H1 (cell line): ENCODE results near the gene SMYD3.

ENCODE experiments used
- CBX8 ChIP-seq: fragments of 300-800, 300-1000 bp; sonication (generic); IDR thresholded peaks from 2 replicates; pipeline ENCODE4 v1.7.1; 2016; ENCODE audit warnings: low read depth, low read length, borderline replicate concordance
- CEBPB ChIP-seq: IDR thresholded peaks from 2 replicates; pipeline ENCODE4 v1.6.1; 2012; ENCODE audit warnings: low read depth, low read length
- CTCF ChIP-seq, 3 experiments: IDR thresholded peaks; 1 replicate in 2 of 3; 2 replicates in 1 of 3; pipeline versions ENCODE4 v1.5.1 to v1.6.1; 2011; ENCODE audit warnings: low read length in 3 of 3, mild to moderate bottlenecking in 3 of 3, inconsistent platforms in 2 of 3, low read depth in 1 of 3, moderate library complexity in 1 of 3; ENCODE audit not compliant: insufficient read depth in 1 of 3; ENCODE audit errors: control extremely low read depth in 1 of 3
- EZH2 ChIP-seq: fragments of 200-600 bp; sonication (generic); IDR thresholded peaks from 2 replicates; pipeline ENCODE4 v1.7.1; 2012; ENCODE audit warnings: low read depth, mild to moderate bottlenecking, moderate library complexity, low read length, inconsistent platforms; ENCODE audit not compliant: severe bottlenecking
- GABPA ChIP-seq: IDR thresholded peaks from 2 replicates; pipeline ENCODE4 v1.6.1; 2011; ENCODE audit warnings: mild to moderate bottlenecking, low read length, moderate library complexity, borderline replicate concordance; ENCODE audit not compliant: insufficient read depth
- GTF2F1 ChIP-seq: IDR thresholded peaks from 2 replicates; pipeline ENCODE4 v1.6.1; 2012; ENCODE audit warnings: low read depth, low read length, improper control_type of control experiment, borderline replicate concordance
- KDM1A ChIP-seq: fragments of 200-600, 300-600 bp; sonication (generic); IDR thresholded peaks from 2 replicates; pipeline ENCODE4 v1.7.1; 2016; ENCODE audit warnings: mild to moderate bottlenecking, low read length, borderline replicate concordance
- POLR2A ChIP-seq, 2 experiments: IDR thresholded peaks; 1 replicate in 1 of 2; 2 replicates in 1 of 2; pipeline ENCODE4 v1.6.1; 2011; ENCODE audit warnings: low read depth in 2 of 2, low read length in 2 of 2, mild to moderate bottlenecking in 2 of 2; ENCODE audit errors: control extremely low read depth in 1 of 2
- RBBP5 ChIP-seq: IDR thresholded peaks from 2 replicates; pipeline ENCODE4 v1.7.1; 2012; ENCODE audit warnings: low read depth, mild to moderate bottlenecking, inconsistent platforms, low read length, moderate library complexity, borderline replicate concordance
- SIN3A ChIP-seq, 2 experiments: IDR thresholded peaks in 1 of 2; conservative IDR thresholded peaks in 1 of 2; 2 replicates each; pipeline ENCODE4 v1.6.1; 2011 to 2012; ENCODE audit warnings: low read length in 2 of 2, improper control_type of control experiment in 1 of 2, low read depth in 1 of 2, mild to moderate bottlenecking in 1 of 2
- TF ChIP-seq, protein P1 (sequence below): IDR thresholded peaks from 2 replicates; pipeline ENCODE4 v1.6.1; 2011; ENCODE audit warnings: low read depth, mild to moderate bottlenecking, low read length; ENCODE audit not compliant: insufficient read depth

DNA sequence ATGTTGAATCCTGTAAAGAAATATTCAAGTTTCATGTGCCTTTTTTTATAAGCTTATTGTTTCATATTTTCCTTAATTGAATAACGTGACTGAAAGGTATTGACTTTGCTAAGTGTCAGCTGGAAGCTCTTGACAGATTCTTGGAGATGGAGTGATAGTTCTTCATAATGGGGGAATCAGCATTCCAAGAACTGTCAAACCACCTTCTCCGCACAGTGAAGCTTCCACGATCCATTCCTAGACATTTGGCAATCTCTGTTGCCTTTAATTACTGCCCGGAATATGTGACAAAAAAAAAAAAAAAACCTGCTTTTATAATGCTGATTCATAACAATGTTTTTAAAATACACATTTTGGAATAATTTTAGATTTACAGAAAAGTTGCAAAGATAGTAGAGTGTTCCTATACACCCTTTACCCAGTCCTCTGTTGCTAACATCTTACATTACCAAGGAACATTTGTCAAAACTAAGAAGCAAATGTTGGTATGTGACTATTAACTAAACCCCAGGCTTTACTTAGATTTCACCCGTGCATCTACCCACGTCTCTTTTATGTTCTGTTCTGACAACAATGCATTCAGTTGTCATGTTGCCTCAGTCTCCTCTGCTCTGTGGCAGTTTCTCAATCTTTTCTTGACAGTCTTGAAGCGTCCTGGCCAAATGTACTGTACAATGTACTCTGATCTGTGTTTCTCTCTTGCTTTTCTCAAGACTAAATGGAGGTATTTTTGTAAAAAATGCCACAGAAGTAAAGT lies 674.1 kb downstream of the SMYD3 start:
- TF ChIP-seq, protein P1, sequence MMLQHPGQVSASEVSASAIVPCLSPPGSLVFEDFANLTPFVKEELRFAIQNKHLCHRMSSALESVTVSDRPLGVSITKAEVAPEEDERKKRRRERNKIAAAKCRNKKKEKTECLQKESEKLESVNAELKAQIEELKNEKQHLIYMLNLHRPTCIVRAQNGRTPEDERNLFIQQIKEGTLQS: no peak
- TF ChIP-seq CTCF (IDR thresholded peaks at IDR 0.05; ENCODE audit: control extremely low read depth in 1 of 3, insufficient read depth in 1 of 3, low read depth in 1 of 3, low read length in 3 of 3) (no peak), EZH2 (no peak), CBX8 (no peak), POLR2A (IDR thresholded peaks at IDR 0.05; ENCODE audit: control extremely low read depth in 1 of 2, low read depth in 2 of 2, low read length in 2 of 2) (no peak), GTF2F1 (no peak), RBBP5 (no peak), SIN3A (conservative IDR thresholded peaks at IDR 0.05 in 1 of 2, IDR thresholded peaks at IDR 0.05 in 1 of 2; ENCODE audit: low read depth in 1 of 2, low read length in 2 of 2) (no peak), CEBPB (no peak), GABPA (no peak), KDM1A (no peak)
